Colon (tissue), 2 donors: ENCODE data around the gene ADK.
"Not testable (repeated sequence)": the region's sequence is repeated elsewhere in the genome, so short reads cannot be mapped to it uniquely, and the experiment has no call there.

Experiments used
- FAIRE-seq: peaks from 2 replicates; lab custom pipeline; 2012; peaks lifted over from hg19 to GRCh38; lab: Jason Lieb, UNC
- donor health status: control.
- donor health status: control.

ADK gene

GRCh38 chr10:74243067-74243466 lies 92.0 kb downstream of the ADK start:
- no peak for FAIRE-seq

- FAIRE-seq: peak; percentile 62
Measured at GRCh38 chr10:74244097-74244685, 93.2 kb downstream of the ADK start.

GRCh38 chr10:74244807-74245206 lies 93.8 kb downstream of the ADK start:
- no peak for FAIRE-seq

- FAIRE-seq: no peak
Measured at GRCh38 chr10:74246495-74246894, 95.5 kb downstream of the ADK start.

DNA sequence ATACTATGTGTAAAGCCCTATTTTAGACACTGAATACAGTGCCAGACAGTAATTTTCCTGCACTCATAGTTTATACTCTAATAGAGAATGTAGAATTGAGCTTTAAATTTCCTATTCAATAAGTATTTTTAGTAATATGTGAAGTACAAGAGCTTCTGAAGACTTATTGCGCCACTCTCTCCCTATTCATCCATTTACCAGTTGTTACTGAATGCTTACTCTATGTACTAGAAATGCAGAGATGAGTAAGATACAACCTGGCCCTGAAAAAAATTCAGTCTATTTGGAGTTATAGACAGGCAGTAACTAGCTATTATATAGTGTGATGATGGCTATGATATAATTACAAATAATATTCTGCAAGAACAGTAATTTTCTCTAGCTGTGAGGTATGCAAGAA lies 98.8 kb downstream of the ADK start:
- FAIRE-seq: no peak

- no peak for FAIRE-seq
Measured at GRCh38 chr10:74255214-74255613, 104.2 kb downstream of the ADK start.

GRCh38 chr10:74255888-74256357 lies 104.9 kb downstream of the ADK start:
- no peak for FAIRE-seq

GRCh38 chr10:74262856-74263255 lies 111.8 kb downstream of the ADK start:
- FAIRE-seq: no peak

GRCh38 chr10:74263996-74264395 lies 113.0 kb downstream of the ADK start:
- FAIRE-seq: no peak

GRCh38 chr10:74272288-74272687 lies 121.3 kb downstream of the ADK start:
- no peak for FAIRE-seq

DNA sequence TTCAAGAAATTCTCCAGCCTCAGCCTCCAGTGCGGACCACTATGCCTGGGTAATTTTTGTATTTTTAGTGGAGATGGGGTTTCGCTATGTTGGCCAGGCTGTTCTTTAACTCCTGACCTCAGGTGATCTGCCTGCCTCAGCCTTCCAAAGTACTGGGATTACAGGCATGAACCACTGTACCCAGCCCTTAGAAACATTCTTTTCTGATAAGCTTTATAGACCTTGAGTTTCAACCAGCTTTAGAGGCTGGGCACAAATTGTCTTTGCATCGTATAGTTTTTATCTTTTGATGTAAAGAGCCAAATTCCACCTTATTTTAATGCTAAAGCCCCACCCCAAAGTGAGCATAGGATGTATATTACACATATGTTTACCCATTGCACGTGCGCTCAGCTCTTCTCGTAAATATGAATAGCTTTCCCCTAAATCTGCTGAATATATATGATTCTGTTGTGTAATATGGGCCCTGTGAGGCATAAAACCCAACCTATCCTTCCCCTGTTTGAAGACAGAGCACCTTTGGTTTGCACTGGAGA lies 124.8 kb downstream of the ADK start:
- FAIRE-seq: no peak

- FAIRE-seq: no peak
Measured at GRCh38 chr10:74276416-74276815, 125.4 kb downstream of the ADK start.

- no peak for FAIRE-seq
Measured at GRCh38 chr10:74282151-74282847, 131.3 kb downstream of the ADK start.

DNA sequence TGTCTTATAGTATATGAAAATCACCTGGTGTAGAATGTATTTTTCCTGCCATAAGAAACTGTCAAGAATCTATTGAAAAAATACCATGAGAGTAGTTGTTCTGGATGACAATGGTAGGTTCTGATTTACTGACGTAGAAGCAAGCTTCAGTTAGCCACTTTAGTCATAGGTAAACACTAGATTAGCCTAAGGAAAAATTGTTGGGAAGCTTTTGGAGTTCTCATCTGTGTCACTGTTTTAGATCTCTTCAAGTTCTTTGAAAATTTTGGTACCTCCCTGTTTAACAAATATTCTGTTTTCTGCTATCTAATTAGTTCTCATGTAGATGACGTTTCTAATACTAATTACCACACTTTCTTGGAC lies 131.8 kb downstream of the ADK start:
- no peak for FAIRE-seq

- FAIRE-seq: no peak
Measured at GRCh38 chr10:74289188-74289587, 138.2 kb downstream of the ADK start.

- no peak for FAIRE-seq
Measured at GRCh38 chr10:74289951-74290350, 138.9 kb downstream of the ADK start.

DNA sequence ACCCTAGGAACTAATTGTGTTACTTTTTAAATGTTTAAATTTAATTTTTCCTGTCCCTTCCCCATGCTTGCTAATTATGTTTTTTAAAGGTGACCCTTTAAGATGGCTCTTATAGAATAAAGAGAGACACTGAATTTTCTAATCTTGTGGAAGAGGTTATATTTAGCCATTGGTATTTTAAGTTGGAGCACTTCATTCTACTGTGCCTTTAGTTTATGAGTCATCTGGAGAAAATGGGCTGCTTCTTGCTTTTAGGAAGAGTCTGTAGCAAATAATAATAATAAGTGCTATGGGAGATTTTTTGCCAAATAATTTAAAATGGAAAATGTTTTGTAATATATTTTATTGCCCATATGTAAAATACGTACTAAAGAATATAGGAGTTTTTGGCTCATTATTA lies 139.7 kb downstream of the ADK start:
- no peak for FAIRE-seq

- FAIRE-seq: no peak
Measured at GRCh38 chr10:74292871-74293427, 141.9 kb downstream of the ADK start.

- no peak for FAIRE-seq
Measured at GRCh38 chr10:74293686-74294371, 142.8 kb downstream of the ADK start.

DNA sequence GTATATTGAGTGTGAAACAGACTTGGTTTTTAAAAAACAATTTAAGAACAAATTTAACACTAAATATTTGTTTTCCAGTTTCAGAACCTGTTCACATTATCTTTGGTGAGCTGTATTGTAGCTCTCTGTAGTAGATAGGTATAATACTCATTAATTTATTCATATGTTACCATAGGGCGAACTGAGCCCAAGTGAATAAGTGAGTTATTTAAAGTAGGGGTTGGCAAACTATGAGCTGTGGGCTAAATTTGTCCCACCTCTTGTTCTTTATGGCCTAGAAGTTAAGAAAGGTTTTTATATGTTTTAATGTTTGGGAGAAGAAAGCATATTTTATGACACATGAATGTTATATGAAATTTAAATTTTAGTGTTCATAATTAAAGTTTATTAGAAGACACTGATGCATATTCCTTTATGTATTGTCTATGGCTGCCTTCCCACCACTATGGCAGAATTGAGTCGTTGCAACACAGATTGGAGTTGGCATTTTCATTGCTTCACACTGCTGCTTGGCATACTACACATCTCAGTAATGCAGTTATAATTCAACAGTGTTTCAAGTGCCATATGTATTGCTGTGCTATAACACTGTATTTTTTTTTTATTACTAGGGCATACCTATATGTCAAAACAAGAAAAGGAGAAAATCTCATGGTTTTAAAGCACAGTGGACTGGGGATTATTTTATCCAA lies 146.5 kb downstream of the ADK start:
- FAIRE-seq: no peak

DNA sequence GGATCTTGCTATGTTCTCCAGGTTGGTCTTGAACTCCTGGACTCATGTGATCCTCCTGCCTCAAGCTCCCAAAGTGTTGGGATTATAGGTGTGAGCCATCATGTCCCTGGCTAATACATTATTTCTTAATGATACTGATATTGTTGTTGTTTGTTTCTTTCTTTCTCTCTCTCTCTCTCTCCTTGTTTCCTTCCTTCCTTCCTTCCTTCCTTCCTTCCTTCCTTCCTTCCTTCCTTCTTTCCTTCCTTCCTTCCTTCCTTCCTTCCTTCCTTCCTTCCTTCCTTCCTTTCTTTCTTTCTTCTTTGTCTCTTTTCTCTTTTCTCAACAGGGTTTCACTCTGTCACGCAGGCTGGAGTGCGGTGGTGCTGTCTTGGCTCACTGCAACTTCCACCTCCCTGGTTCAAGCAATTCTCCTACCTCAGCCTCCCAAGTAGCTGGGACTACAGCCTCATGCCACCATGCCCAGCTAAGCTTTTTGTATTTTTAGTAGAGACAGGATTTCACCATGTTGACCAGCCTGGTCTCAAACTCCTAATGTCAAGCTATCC lies 149.1 kb downstream of the ADK start:
- not testable (repeated sequence) for FAIRE-seq

DNA sequence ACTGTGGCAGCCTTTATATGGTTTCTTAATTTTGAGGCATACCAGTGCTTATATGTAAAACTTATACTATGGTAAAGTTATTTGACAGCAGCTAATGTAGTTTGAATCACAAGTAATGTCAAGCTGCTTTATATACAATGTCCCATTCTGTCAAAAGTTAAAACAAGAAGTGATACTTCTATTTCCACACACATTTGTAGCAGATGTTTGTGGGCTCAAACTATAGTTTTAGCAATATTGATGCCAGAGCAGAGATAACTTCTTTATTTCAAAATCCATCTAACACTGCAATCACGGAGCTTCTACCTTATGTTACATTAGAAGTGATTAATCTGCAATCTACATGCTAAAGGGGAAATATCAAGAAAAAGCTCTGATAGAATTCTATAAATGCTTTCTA lies 149.6 kb downstream of the ADK start:
- FAIRE-seq: no peak
